Measurements from ENCODE around the gene SCN5A.

DNA sequence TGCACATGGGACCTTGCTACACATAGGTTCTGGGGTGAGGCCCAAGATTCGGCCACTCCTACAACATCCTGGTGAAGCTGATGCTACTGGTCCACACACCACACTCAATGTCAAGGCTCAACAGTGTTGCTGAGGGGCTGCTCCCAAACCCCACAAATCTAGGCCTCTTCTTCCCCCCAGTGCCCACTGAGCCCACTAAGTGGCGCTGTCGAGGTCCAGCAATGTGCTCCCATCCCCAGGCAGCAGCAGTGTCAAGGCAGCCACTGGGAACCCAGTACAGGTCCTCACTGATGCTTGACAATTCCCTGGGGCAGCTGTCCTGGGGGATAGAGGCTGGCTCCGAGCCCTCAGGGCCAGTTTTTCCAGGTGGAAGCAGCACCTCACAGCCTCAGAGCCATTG lies 21.5 kb downstream of the SCN5A start:
- TF ChIP-seq SNRNP70 (IDR thresholded peaks at IDR 0.05; ENCODE audit: low read depth, low read length) (no peak), ZNF496 (CRISPR knock-in tag; IDR thresholded peaks at IDR 0.05; ENCODE audit: insufficient replicate concordance) (no peak), EP300 (IDR thresholded peaks at IDR 0.05; ENCODE audit: low read depth in 2 of 2, low read length in 2 of 2) (no peak), EP300 (CRISPR knock-in tag; IDR thresholded peaks at IDR 0.05; ENCODE audit: borderline replicate concordance) (no peak), HCFC1 (IDR thresholded peaks at IDR 0.05; ENCODE audit: low read depth, low read length) (no peak)
